HPDE6-E6E7 (cell line): ENCODE measurements around the gene CPSF4L.
"Not testable (repeated sequence)": the region's sequence is repeated elsewhere in the genome, so short reads cannot be mapped to it uniquely, and the experiment has no call there.

ENCODE experiments used
- DNase-seq: peaks from one replicate; pipeline ENCODE4 v3.0.0; 2011; ENCODE audit warnings: missing footprints; ENCODE audit errors: extremely low spot score

Gene CPSF4L

GRCh38 chr17:73268582-73269328, 7.1 kb upstream of the CPSF4L start:
- no peak for DNase-seq

GRCh38 chr17:73267648-73268537, 6.2 kb upstream of the CPSF4L start:
- DNase-seq, result no peak

- DNase-seq, result no peak
Measured at GRCh38 chr17:73266796-73267195, 5.1 kb upstream of the CPSF4L start.

- DNase-seq, result no peak
Measured at GRCh38 chr17:73265646-73266640, 4.3 kb upstream of the CPSF4L start.

GRCh38 chr17:73264448-73264847, 2.8 kb upstream of the CPSF4L start:
- not testable (repeated sequence) for DNase-seq

- no peak for DNase-seq
Measured at GRCh38 chr17:73262676-73263642, 1.3 kb upstream of the CPSF4L start.

- no peak for DNase-seq
Measured at GRCh38 chr17:73261952-73262675, 434 bp upstream of the CPSF4L start.

GRCh38 chr17:73257516-73257915, 4.2 kb downstream of the CPSF4L start:
- no peak for DNase-seq

GRCh38 chr17:73256220-73256619, 5.5 kb downstream of the CPSF4L start:
- DNase-seq, result no peak

GRCh38 chr17:73255671-73256181, 6.0 kb downstream of the CPSF4L start:
- no peak for DNase-seq

GRCh38 chr17:73251871-73252270, 9.8 kb downstream of the CPSF4L start:
- DNase-seq, result no peak

GRCh38 chr17:73250851-73251640, 10.6 kb downstream of the CPSF4L start:
- DNase-seq, result no peak

GRCh38 chr17:73249700-73250099, 12.0 kb downstream of the CPSF4L start:
- no peak for DNase-seq

GRCh38 chr17:73248532-73248931, 13.1 kb downstream of the CPSF4L start:
- DNase-seq, result no peak

- DNase-seq, result no peak
Measured at GRCh38 chr17:73247726-73248125, 14.0 kb downstream of the CPSF4L start.

GRCh38 chr17:73240561-73240960, 21.1 kb downstream of the CPSF4L start:
- no peak for DNase-seq

- DNase-seq, result no peak
Measured at GRCh38 chr17:73237714-73238113, 24.0 kb downstream of the CPSF4L start.

- DNase-seq, result no peak
Measured at GRCh38 chr17:73234736-73235135, 26.9 kb downstream of the CPSF4L start.
